ENCODE results near the gene CASR.
A peak's percentile ranks its signal among the peaks of the same experiment; 100 is the strongest.

The CASR gene

DNA sequence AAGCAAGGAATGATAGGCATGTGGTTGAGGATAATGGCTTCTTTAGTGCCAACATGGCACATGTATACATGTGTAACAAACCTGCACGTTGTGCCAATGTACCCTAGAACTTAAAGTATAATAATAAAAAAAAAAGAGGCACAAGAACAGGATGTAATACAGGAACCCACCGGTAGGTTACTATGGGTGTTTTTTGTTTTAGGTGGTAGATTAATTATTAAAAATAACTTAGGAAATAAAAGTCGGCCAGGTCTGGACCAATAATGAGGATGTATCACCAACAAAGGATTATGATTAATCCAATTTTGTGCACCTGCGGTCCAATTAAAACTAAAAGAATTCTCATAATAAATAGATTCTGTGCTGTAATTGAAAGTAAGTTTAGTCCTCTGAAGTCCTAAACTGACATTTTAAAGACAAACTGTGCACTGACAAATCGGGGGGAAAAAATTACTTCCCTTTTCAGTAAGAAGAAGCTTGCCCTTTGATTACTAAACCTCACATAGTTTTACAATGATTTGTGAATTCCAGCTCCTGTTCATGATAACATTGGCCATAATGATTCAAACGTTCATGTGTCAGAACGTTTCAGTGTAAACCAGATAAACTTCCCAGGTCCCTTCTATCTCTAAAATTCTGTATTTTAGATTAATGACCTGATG is 62.2 kb downstream of the CASR start:
- Histone ChIP-seq H3K27me3 (ENCODE audit: insufficient read depth, poor library complexity, severe bottlenecking) (no peaks in the 10 kb centered on the region), H3K4me3 (replicated peaks; ENCODE audit: insufficient read depth, low read length) (no peak overlapping the region), H3K27ac (replicated peaks) (peak overlapping the region; percentile 82)
- TF ChIP-seq, protein P1, sequence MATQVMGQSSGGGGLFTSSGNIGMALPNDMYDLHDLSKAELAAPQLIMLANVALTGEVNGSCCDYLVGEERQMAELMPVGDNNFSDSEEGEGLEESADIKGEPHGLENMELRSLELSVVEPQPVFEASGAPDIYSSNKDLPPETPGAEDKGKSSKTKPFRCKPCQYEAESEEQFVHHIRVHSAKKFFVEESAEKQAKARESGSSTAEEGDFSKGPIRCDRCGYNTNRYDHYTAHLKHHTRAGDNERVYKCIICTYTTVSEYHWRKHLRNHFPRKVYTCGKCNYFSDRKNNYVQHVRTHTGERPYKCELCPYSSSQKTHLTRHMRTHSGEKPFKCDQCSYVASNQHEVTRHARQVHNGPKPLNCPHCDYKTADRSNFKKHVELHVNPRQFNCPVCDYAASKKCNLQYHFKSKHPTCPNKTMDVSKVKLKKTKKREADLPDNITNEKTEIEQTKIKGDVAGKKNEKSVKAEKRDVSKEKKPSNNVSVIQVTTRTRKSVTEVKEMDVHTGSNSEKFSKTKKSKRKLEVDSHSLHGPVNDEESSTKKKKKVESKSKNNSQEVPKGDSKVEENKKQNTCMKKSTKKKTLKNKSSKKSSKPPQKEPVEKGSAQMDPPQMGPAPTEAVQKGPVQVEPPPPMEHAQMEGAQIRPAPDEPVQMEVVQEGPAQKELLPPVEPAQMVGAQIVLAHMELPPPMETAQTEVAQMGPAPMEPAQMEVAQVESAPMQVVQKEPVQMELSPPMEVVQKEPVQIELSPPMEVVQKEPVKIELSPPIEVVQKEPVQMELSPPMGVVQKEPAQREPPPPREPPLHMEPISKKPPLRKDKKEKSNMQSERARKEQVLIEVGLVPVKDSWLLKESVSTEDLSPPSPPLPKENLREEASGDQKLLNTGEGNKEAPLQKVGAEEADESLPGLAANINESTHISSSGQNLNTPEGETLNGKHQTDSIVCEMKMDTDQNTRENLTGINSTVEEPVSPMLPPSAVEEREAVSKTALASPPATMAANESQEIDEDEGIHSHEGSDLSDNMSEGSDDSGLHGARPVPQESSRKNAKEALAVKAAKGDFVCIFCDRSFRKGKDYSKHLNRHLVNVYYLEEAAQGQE (IDR thresholded peaks at IDR 0.05; ENCODE audit: insufficient replicate concordance, low read depth), result no peak
- TF ChIP-seq, protein P2, sequence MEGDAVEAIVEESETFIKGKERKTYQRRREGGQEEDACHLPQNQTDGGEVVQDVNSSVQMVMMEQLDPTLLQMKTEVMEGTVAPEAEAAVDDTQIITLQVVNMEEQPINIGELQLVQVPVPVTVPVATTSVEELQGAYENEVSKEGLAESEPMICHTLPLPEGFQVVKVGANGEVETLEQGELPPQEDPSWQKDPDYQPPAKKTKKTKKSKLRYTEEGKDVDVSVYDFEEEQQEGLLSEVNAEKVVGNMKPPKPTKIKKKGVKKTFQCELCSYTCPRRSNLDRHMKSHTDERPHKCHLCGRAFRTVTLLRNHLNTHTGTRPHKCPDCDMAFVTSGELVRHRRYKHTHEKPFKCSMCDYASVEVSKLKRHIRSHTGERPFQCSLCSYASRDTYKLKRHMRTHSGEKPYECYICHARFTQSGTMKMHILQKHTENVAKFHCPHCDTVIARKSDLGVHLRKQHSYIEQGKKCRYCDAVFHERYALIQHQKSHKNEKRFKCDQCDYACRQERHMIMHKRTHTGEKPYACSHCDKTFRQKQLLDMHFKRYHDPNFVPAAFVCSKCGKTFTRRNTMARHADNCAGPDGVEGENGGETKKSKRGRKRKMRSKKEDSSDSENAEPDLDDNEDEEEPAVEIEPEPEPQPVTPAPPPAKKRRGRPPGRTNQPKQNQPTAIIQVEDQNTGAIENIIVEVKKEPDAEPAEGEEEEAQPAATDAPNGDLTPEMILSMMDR (IDR thresholded peaks at IDR 0.05; ENCODE audit: insufficient read depth, low read length), result no peak
- no peak for TF ChIP-seq POLR2AphosphoS5 (IDR thresholded peaks at IDR 0.05; ENCODE audit: low read depth)
- TF ChIP-seq GABPA (IDR thresholded peaks at IDR 0.05; ENCODE audit: low read depth), result no peak
- no peak for TF ChIP-seq SPI1 (IDR thresholded peaks at IDR 0.05; ENCODE audit: borderline replicate concordance, low read depth)
- peak in 1 of 2 experiments; percentile 22 for DNase-seq (ENCODE audit: low read depth in 1 of 2, low spot score in 1 of 2)

DNA sequence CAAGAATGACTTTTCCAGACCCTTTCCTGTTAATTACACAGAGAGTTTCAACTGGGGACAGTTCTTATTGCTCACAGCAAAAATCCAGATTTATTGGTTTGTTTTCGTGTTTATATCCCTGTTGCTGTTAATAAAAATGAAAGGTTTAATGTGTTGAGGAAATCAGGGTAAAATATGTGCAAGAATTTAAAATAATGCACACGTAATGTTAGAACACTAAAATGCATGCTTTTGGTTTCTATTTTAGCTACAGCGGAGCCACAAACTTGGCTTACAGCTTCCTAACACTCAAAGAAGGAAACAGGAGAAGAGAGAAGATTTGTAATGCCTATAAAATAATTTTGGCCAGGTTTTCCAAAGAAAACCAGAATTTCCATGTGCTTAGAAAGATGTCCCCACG is 62.7 kb downstream of the CASR start:
- no peak overlapping the region for H3K4me3 ChIP-seq (replicated peaks; ENCODE audit: insufficient read depth, low read length)
- DNase-seq (ENCODE audit: low read depth in 1 of 2, low spot score in 1 of 2), result no peak
- H3K27ac ChIP-seq (replicated peaks), result peak overlapping the region; percentile 82
- TF ChIP-seq, protein P2 (IDR thresholded peaks at IDR 0.05; ENCODE audit: insufficient read depth, low read length), result no peak
- TF ChIP-seq GABPA (IDR thresholded peaks at IDR 0.05; ENCODE audit: low read depth) (no peak), POLR2AphosphoS5 (IDR thresholded peaks at IDR 0.05; ENCODE audit: low read depth) (no peak), SPI1 (IDR thresholded peaks at IDR 0.05; ENCODE audit: borderline replicate concordance, low read depth) (no peak)
- TF ChIP-seq, protein P1 (IDR thresholded peaks at IDR 0.05; ENCODE audit: insufficient replicate concordance, low read depth), result no peak
- no peaks in the 10 kb centered on the region for H3K27me3 ChIP-seq (ENCODE audit: insufficient read depth, poor library complexity, severe bottlenecking)

DNA sequence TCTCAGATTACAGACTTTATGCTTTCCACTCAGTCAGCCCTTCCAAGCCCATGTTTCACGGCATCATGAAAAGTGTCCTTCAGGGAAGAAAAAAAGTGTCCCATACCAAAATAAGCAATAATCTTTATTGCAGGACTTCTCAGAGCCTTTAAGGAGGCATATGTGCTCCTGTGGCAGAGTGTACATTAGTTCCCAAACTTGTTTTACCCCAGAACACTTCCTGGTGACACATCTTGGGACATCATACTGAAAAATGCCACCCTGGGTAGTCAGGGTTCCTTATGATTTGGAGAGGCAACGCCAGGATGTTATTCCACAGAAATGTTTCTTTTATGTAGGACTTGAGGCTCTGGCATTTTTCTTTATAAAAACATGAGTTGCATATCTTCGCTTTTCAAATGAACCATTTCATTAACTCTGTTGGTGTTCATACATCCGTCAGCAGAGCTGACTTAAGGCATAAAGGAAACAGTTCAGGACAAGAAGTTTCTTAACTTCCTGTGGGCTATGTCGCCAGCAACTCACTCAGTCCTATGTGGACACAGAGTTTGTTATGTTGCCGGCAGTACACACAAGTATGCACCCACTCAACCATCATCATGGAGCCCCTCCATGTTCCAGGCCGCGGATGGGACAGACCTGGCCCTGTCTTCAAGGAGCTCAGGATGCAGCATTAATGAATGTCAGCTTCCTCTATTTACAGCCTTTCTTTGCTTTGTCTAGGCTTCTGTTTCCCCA is 63.8 kb downstream of the CASR start:
- Histone ChIP-seq H3K4me3 (replicated peaks; ENCODE audit: insufficient read depth, low read length) (no peak overlapping the region), H3K27me3 (ENCODE audit: insufficient read depth, poor library complexity, severe bottlenecking) (no peaks in the 10 kb centered on the region), H3K27ac (replicated peaks) (peak overlapping the region; percentile 82)
- peak in 1 of 2 experiments; percentile 83 for DNase-seq (ENCODE audit: low read depth in 1 of 2, low spot score in 1 of 2)
- TF ChIP-seq, protein P1 (IDR thresholded peaks at IDR 0.05; ENCODE audit: insufficient replicate concordance, low read depth), result no peak
- peak; percentile 85 for TF ChIP-seq POLR2AphosphoS5 (IDR thresholded peaks at IDR 0.05; ENCODE audit: low read depth)
- no peak for TF ChIP-seq SPI1 (IDR thresholded peaks at IDR 0.05; ENCODE audit: borderline replicate concordance, low read depth)
- peak; percentile 61; the same call in 1 of the 2 replicates for TF ChIP-seq GABPA (IDR thresholded peaks at IDR 0.05; ENCODE audit: low read depth)

Data from HL-60 (cell line).